Measurements from ENCODE around the gene STXBP1.

The STXBP1 gene

DNA sequence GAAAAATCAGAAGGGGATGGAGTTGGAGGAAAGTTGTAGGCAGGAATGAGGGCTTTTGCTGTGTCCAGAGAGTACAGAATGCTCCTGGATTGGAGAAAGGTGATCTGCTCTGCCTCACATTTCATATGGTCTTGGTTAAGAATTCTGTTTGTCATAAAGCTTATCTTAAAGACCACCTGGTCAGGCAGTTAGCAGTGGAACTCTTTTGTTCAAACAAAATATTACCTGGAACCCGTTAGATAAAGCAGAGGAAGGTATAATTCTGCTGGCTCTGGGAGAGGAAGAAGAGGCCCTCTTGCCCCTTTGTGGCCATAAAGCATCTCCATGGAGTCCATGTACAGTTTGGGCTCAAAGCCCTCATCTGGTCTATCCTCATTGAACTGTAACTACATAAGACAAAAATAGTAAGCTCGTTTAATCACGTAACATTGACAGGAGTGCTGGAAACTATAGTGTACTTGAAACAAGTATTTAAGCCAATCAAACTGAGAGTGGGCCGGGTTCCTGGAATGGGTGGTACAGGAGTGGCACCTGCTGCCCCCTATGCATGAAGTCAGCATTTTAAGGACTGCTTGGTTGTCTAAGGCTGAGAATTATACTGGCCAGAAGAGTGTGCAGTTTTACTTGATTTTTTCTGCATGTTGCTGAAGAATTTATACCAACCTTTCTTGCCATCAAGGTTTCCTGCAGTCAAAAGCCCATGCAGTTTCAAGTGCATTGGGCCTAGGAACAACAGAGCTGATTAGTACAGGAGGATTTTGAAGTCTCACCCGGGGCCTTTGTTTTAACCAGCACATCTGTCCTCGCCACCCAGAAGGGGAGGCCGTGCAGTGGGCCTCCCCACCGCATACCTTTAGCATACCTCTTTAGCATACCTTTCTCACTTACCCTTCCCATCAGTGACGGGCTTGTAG, 39.9 kb downstream of the STXBP1 start:
- Mint-ChIP-seq H3K27me3 (ENCODE audit: low read depth) (no peaks in the 10 kb centered on the region), H3K9me3 (no peaks in the 10 kb centered on the region), H3K4me1 (peaks cover 9% of the 10 kb centered on the region), H3K4me3 (no peak overlapping the region), H3K27ac (peak overlapping the region in 1 of 3 experiments; percentile 12), H3K36me3 (ENCODE audit: low read depth) (peaks cover 11% of the 10 kb centered on the region)
- TF ChIP-seq CTCF (IDR thresholded peaks at IDR 0.05; ENCODE audit: unreplicated experiment in 3 of 3): no peak

DNA sequence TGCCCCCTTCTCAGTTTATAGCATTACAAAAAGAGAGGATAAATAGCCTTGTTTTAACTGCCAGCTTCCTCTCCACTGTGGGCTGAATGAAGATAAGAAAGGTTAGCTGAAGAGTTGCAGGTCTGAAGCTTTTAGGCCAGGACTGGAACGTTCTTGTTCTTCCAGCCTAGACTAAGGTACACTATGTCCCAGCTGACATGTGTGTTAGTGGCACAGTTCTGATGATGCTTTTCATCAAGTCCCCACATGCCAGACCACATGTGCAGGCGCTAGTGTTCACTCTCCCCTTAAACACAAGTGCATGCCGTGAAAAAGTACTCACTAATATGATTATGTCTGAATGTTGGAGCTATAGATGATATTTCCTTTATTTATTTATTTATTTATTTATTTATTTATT, 40.7 kb downstream of the STXBP1 start:
- Mint-ChIP-seq H3K27me3 (ENCODE audit: low read depth) (no peaks in the 10 kb centered on the region), H3K27ac (no peak overlapping the region), H3K4me3 (peak overlapping the region in 1 of 3 experiments; percentile 11), H3K36me3 (ENCODE audit: low read depth) (peaks cover 15% of the 10 kb centered on the region), H3K9me3 (no peaks in the 10 kb centered on the region), H3K4me1 (peaks cover 9% of the 10 kb centered on the region)
- TF ChIP-seq CTCF (IDR thresholded peaks at IDR 0.05; ENCODE audit: unreplicated experiment in 3 of 3): no peak

DNA sequence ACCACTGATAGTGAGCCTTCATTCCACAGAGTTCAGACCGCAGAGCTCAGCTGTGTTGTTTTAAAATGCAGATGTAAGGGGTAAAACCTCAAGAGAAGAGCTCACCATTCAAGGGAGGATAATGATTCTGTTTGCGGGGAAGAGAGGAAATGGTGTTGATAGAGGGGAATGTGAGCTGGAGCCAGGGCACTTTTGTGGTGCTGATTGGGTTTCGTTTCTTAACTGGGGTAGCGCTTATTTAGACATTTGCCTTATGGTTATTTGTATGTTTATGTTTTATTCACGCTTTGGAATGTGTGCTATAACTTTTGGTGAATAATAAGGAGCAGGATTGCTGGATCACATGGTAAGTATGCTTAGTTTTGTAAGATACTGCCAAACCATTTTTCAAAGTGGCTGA, 42.5 kb downstream of the STXBP1 start:
- no peak for TF ChIP-seq CTCF (IDR thresholded peaks at IDR 0.05; ENCODE audit: unreplicated experiment in 3 of 3)
- Mint-ChIP-seq H3K9me3 (no peaks in the 10 kb centered on the region), H3K27ac (no peak overlapping the region), H3K27me3 (ENCODE audit: low read depth) (no peaks in the 10 kb centered on the region), H3K4me3 (no peak overlapping the region), H3K4me1 (peaks cover 14% of the 10 kb centered on the region), H3K36me3 (ENCODE audit: low read depth) (peaks cover 25% of the 10 kb centered on the region)

DNA sequence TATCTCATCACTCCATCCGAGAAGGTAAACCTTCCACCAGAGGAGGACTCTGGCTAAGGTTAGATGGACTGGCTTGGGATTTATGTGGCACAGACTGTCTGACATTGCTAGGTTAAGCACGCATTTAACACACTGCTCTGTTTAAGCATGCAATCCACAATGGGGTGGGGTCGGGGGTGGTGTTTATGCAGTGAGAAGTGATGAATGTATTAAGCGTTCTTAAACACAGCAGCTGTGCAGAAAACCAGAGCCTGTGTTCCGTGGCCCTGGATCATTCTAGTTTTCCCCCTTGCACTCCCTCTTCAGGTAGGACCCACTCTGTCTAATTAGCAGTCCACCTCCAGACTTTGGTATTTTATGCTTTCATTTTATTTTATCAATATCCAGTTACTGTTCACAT, 46.4 kb downstream of the STXBP1 start:
- TF ChIP-seq CTCF (IDR thresholded peaks at IDR 0.05; ENCODE audit: unreplicated experiment in 3 of 3): no peak
- H3K27me3 Mint-ChIP-seq (ENCODE audit: low read depth): no peaks in the 10 kb centered on the region
- H3K27ac Mint-ChIP-seq: no peak overlapping the region
- H3K36me3 Mint-ChIP-seq (ENCODE audit: low read depth): peaks cover 47% of the 10 kb centered on the region
- H3K4me1 Mint-ChIP-seq: peaks cover 20% of the 10 kb centered on the region
- H3K9me3 Mint-ChIP-seq: no peaks in the 10 kb centered on the region
- no peak overlapping the region for H3K4me3 Mint-ChIP-seq

- peak overlapping the region; percentile 19 to 53 (median 50) for H3K27ac Mint-ChIP-seq
- H3K36me3 Mint-ChIP-seq (ENCODE audit: low read depth): peaks cover 49% of the 10 kb centered on the region
- no peak for TF ChIP-seq CTCF (IDR thresholded peaks at IDR 0.05; ENCODE audit: unreplicated experiment in 3 of 3)
- H3K27me3 Mint-ChIP-seq (ENCODE audit: low read depth): no peaks in the 10 kb centered on the region
- H3K9me3 Mint-ChIP-seq: no peaks in the 10 kb centered on the region
- peak overlapping the region in 1 of 3 experiments; percentile 22 for H3K4me3 Mint-ChIP-seq
- peaks cover 42% of the 10 kb centered on the region for H3K4me1 Mint-ChIP-seq
Measured at GRCh38 chr9:127660886-127661741, 49.0 kb downstream of the STXBP1 start.

Measured in nephron (organoid).